Loucy (cell line): ENCODE results near the gene BMP3.

ENCODE experiments used
- EZH2phosphoT487 ChIP-seq: fragments of 200-600 bp; IDR thresholded peaks from 2 replicates; pipeline ENCODE4 v1.6.1; 2018; ENCODE audit warnings: antibody characterized with exemption, mild to moderate bottlenecking, moderate library complexity, borderline replicate concordance
- TF ChIP-seq, protein P1 (sequence below): fragments of 200-600 bp; sonication (generic); conservative IDR thresholded peaks from 2 replicates; pipeline ENCODE4 v1.5.1; 2014; ENCODE audit warnings: mild to moderate bottlenecking, antibody characterized with exemption, low read length

DNA sequence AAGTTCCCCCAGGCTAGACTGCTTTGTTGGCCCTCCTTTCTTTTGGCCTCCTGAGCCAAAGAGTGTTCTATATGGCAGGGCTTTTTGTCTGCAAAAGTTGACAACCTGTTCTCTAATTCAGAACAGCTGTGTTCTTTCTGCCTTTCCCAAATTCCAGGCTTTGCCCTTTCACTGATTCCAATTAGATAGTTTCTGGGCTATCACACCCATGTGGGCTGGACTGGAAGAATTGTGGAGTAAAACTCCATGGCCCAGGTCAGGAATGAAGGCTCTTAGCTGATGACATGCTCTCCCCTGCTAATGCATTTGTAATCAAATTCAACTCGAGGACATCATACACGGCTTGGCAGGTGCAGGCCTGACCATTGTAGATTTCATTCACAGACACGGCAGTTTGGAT is 19.4 kb downstream of the BMP3 start:
- TF ChIP-seq, protein P1, sequence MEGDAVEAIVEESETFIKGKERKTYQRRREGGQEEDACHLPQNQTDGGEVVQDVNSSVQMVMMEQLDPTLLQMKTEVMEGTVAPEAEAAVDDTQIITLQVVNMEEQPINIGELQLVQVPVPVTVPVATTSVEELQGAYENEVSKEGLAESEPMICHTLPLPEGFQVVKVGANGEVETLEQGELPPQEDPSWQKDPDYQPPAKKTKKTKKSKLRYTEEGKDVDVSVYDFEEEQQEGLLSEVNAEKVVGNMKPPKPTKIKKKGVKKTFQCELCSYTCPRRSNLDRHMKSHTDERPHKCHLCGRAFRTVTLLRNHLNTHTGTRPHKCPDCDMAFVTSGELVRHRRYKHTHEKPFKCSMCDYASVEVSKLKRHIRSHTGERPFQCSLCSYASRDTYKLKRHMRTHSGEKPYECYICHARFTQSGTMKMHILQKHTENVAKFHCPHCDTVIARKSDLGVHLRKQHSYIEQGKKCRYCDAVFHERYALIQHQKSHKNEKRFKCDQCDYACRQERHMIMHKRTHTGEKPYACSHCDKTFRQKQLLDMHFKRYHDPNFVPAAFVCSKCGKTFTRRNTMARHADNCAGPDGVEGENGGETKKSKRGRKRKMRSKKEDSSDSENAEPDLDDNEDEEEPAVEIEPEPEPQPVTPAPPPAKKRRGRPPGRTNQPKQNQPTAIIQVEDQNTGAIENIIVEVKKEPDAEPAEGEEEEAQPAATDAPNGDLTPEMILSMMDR = no peak
- no peak for TF ChIP-seq EZH2phosphoT487
